K562 (cell line): ENCODE data around the gene CHD5. TPM values are rescaled to one million over a fixed set of nuclear protein-coding genes. Genes with fewer than 3 reads are reported as not detected.
A peak's percentile ranks its signal among the peaks of the same experiment; 100 is the strongest.

Experiments
- ATAC-seq: fragments of 200-7000 bp; cut with Tn5 transposase; 3 replicates; pipeline ENCODE4 v1.9.1; 2020; ENCODE audit warnings: moderate library complexity
- BruUV-seq: library from RNA; stranded (reverse); fragments of 400-500 nt; replicated peaks from 2 replicates; lab custom pipeline; 2021; lab: Mats Ljungman, UMichigan
- CTCF ChIA-PET: fragments of 300-600 bp; formaldehyde crosslinking; extraction: SDS; loops from one replicate; lab custom pipeline; 2021; ENCODE audit warnings: low intra/inter-chr PET ratio; lab: Yijun Ruan, JAX
- POLR2A ChIA-PET: fragments of 300-600, 350-650 bp; sonication (Branson Sonifier 250); formaldehyde crosslinking; extraction: SDS; loops from one replicate; lab custom pipeline; 2021; ENCODE audit warnings: antibody characterized with exemption, inconsistent platforms; lab: Yijun Ruan, JAX
- DNase-seq, 4 experiments: peaks; one replicate each; pipeline versions ENCODE4 v3.0.0 to v3.0.0-alpha.2; 2011 to 2018; ENCODE audit warnings: low spot score in 3 of 4, mixed read lengths in 3 of 4; ENCODE audit errors: extremely low read depth in 1 of 4
- FAIRE-seq: peaks from 2 replicates; lab custom pipeline; 2011; peaks lifted over from hg19 to GRCh38; lab: Jason Lieb, UNC
- H2AFZ ChIP-seq: 2 replicates; pipeline ENCODE4 v1.6.0; 2011; ENCODE audit warnings: low read depth, low read length, control low read depth, inconsistent platforms
- H3K27ac ChIP-seq: fragments of 200-600 bp; 3 replicates; pipeline ENCODE4 v1.8.0; 2011; ENCODE audit warnings: low read depth, mild to moderate bottlenecking, control low read depth, inconsistent platforms, low read length, moderate library complexity, mixed read lengths; ENCODE audit errors: extremely low read depth
- H3K27me3 ChIP-seq, 2 experiments: fragments of 300-600 bp in 1 of 2; 2 replicates in 1 of 2; 3 replicates in 1 of 2; pipeline versions ENCODE4 v1.6.0 to v1.8.0; 2011; ENCODE audit warnings: inconsistent platforms in 2 of 2, low read length in 2 of 2, mild to moderate bottlenecking in 1 of 2, mixed read lengths in 1 of 2, moderate library complexity in 1 of 2; ENCODE audit not compliant: control insufficient read depth in 2 of 2, insufficient read depth in 2 of 2
- H3K36me3 ChIP-seq: fragments of 300-600 bp; 3 replicates; pipeline ENCODE4 v1.8.0; 2011; ENCODE audit warnings: mild to moderate bottlenecking, low read length, inconsistent platforms; ENCODE audit not compliant: control insufficient read depth, insufficient read depth
- H3K4me1 ChIP-seq, 2 experiments: fragments of 200-600 bp in 1 of 2; replicated peaks in 1 of 2; 2 replicates in 1 of 2; 3 replicates in 1 of 2; pipeline versions ENCODE4 v1.5.1 to v1.8.0; 2011; ENCODE audit warnings: inconsistent platforms in 2 of 2, low read length in 2 of 2, mild to moderate bottlenecking in 1 of 2, mixed read lengths in 1 of 2, moderate library complexity in 1 of 2; ENCODE audit not compliant: control insufficient read depth in 2 of 2, insufficient read depth in 2 of 2
- H3K4me2 ChIP-seq: 2 replicates; pipeline ENCODE4 v1.6.1; 2011; ENCODE audit warnings: low read length, control low read depth, inconsistent platforms, mixed read lengths; ENCODE audit not compliant: insufficient read depth
- H3K4me3 ChIP-seq: fragments of 200-600 bp; sonication (generic), shearing (Covaris generic); 2 replicates; pipeline ENCODE4 v1.5.1; 2016; ENCODE audit warnings: control low read depth, inconsistent platforms
- H3K79me2 ChIP-seq: fragments of 200-600 bp; 3 replicates; pipeline ENCODE4 v1.8.0; 2011; ENCODE audit warnings: low read length, inconsistent platforms; ENCODE audit not compliant: control insufficient read depth, insufficient read depth
- H3K9ac ChIP-seq, 2 experiments: 2 replicates each; pipeline versions ENCODE4 v1.6.0 to v1.6.1; 2011; ENCODE audit warnings: low read depth in 2 of 2, low read length in 2 of 2, control low read depth in 1 of 2, inconsistent platforms in 1 of 2, mild to moderate bottlenecking in 1 of 2, mixed read lengths in 1 of 2; ENCODE audit not compliant: insufficient read depth in 1 of 2
- H3K9me1 ChIP-seq: one replicate; pipeline ENCODE4 v1.6.0; 2011; ENCODE audit warnings: inconsistent platforms, mild to moderate bottlenecking, low read length, moderate library complexity; ENCODE audit not compliant: control insufficient read depth, insufficient read depth
- H3K9me3 ChIP-seq: replicated peaks from 2 replicates; pipeline ENCODE4 v1.5.1; 2011; ENCODE audit warnings: low read depth, low read length, inconsistent platforms; ENCODE audit not compliant: control insufficient read depth, insufficient read depth
- H4K20me1 ChIP-seq: replicated peaks from 2 replicates; pipeline ENCODE4 v1.6.1; 2011; ENCODE audit warnings: low read length, inconsistent platforms, mixed read lengths; ENCODE audit not compliant: control insufficient read depth, insufficient read depth
- IFI16 ChIP-seq: fragments of 250-450 bp; sonication (Bioruptor Pico); IDR thresholded peaks from 2 replicates; pipeline ENCODE4 v2.1.2; 2022; ENCODE audit warnings: mild to moderate bottlenecking, inconsistent platforms
- MAX ChIP-seq: sonication (generic); formaldehyde crosslinking; IDR thresholded peaks from 2 replicates; pipeline ENCODE4 v1.9.0; 2022; ENCODE audit warnings: mild to moderate bottlenecking, missing genetic modification reagents
- RBFOX2 ChIP-seq: fragments of 200-400 bp; formaldehyde crosslinking; IDR thresholded peaks from 2 replicates; pipeline ENCODE4 v1.6.1; 2017; ENCODE audit warnings: low read depth, mild to moderate bottlenecking, low read length, moderate library complexity
- ZFP36 ChIP-seq: fragments of 150-350 bp; IDR thresholded peaks from 2 replicates; pipeline ENCODE4 v1.6.1; 2018; ENCODE audit warnings: low read length, low read depth; ENCODE audit not compliant: partially characterized antibody
- ZNF740 ChIP-seq, 3 experiments: fragments of 200-800 bp in 1 of 3; sonication (Bioruptor generic) in 1 of 3; sonication (generic) in 1 of 3; formaldehyde crosslinking in 1 of 3; IDR thresholded peaks; 2 replicates each; pipeline versions ENCODE4 v1.6.1 to v1.8.0; 2016 to 2022; ENCODE audit warnings: mild to moderate bottlenecking in 2 of 3, missing compliant biosample characterization in 2 of 3, missing genetic modification characterization in 2 of 3, missing genetic modification reagents in 1 of 3
- WGBS: fragments of 100-300 bp; shearing (Covaris generic); methylation state at CpG from one replicate; pipeline ENCODE4 v1.1.6; 2016; ENCODE audit warnings: low coverage, mixed read lengths; ENCODE audit not compliant: insufficient coverage; ENCODE audit errors: missing lambda C conversion rate; 5-methylcytosine and 5-hydroxymethylcytosine counted together
- in situ Hi-C: fragments of 300-500 bp; cut with MboI; formaldehyde crosslinking; loops from 4 replicates; pipeline ENCODE4 v1.15.0; 2018; ENCODE audit warnings: inconsistent platforms, mixed read lengths
- intact Hi-C: fragments of 100-400 bp; cut with micrococcal nuclease; formaldehyde crosslinking; loops from 2 replicates; pipeline ENCODE4 v1.14.2; 2022
- polyA plus RNA-seq, 8 experiments: library from polyadenylated mRNA; depleted of rRNA in 4 of 8; stranded (reverse) in 5 of 8; unstranded in 3 of 8; fragments of >200 nt; fragmentation: Nextera tagmentation in 2 of 8; fragmentation: Illumina TruSeq in 1 of 8; extraction: Ambion mirVana in 2 of 8; extraction: Trizol in 1 of 8; gene quantifications; 2 replicates each; pipeline versions ENCODE4 v1.2.1 to v1.2.3, GENCODE V29; 2011 to 2014; ENCODE audit warnings: inconsistent platforms in 1 of 8, missing spikeins in 1 of 8
- total RNA-seq, 7 experiments: library from RNA; depleted of rRNA in 6 of 7; stranded (reverse); fragments of >200 nt in 6 of 7; fragmentation: Illumina TruSeq in 2 of 7; extraction: Trizol in 2 of 7; gene quantifications; 2 replicates each; pipeline versions ENCODE4 v1.2.1 to v1.2.3, GENCODE V29; 2011 to 2021; ENCODE audit warnings: low replicate concordance in 1 of 7

Gene CHD5
- total and polyA plus RNA-seq, 9 of the 15 experiments (the other 6 are each of a cell fraction or from before 2014, with no cell fraction given) = 0.03 to 0.52 (median 0.11) TPM; not detected in 2

GRCh38 chr1:6225651-6226050 lies 45.5 kb upstream of the CHD5 start:
- no peak for FAIRE-seq

GRCh38 chr1:6224718-6225117 lies 44.6 kb upstream of the CHD5 start:
- no TSS peak for BruUV-seq
- Histone ChIP-seq H3K27ac (no peak overlapping the region), H3K4me3 (no peak overlapping the region), H3K27me3 (no peaks in the 10 kb centered on the region), H4K20me1 (0 out of 2 replicates have a peak, but pooled peaks cover 7% of the 10 kb centered on the region), H3K4me2 (no peak overlapping the region), H3K4me1 (no peaks in the 10 kb centered on the region), H3K9me3 (no peaks in the 10 kb centered on the region), H3K79me2 (no peaks in the 10 kb centered on the region; the same call in 2 of the 3 replicates), H3K9ac (no peak overlapping the region), H3K36me3 (peaks cover 85% of the 10 kb centered on the region; the same call in 2 of the 3 replicates), H2AFZ (no peak overlapping the region), H3K9me1 (no peaks in the 10 kb centered on the region)
- FAIRE-seq (no peak), ATAC-seq (no peak), DNase-seq (no peak)
- CTCF ChIA-PET = no interaction called here
- in situ Hi-C loops (no loop called here), intact Hi-C loops (no loop called here)
- POLR2A ChIA-PET = interaction anchor here (0.7 to 1.6 kb wide), 6 partner anchors 9 to 259 kb away, joined by 3 to 5 read pairs (median 3); no protein-coding TSS in a partner anchor
- WGBS = 86% methylated on average over 15 of the region's 15 CpGs
- TF ChIP-seq IFI16 (no peak), RBFOX2 (0 out of 2 replicates have a peak, but pooled peaks have one; percentile 7), ZNF740 (CRISPR knock-in tag; IDR thresholded peaks at IDR 0.05) (no peak), ZNF740 (tag; IDR thresholded peaks at IDR 0.05) (no peak)

More at GRCh38 chr1:6225651-6226050, 45.5 kb upstream of the CHD5 start:
- in situ Hi-C loops = no loop called here
- no peak overlapping the region for H3K4me3 ChIP-seq
- H2AFZ ChIP-seq = no peak overlapping the region
- TF ChIP-seq ZFP36 (no peak), MAX (0 out of 2 replicates have a peak, but pooled peaks have one; percentile 13)
- TF ChIP-seq, all 486 proteins: peak for 1
- ATAC-seq (no peak), DNase-seq (no peak)
- Histone ChIP-seq H3K79me2 (no peaks in the 10 kb centered on the region; the same call in 2 of the 3 replicates), H3K27ac (no peak overlapping the region), H3K9me3 (no peaks in the 10 kb centered on the region), H3K27me3 (no peaks in the 10 kb centered on the region), H4K20me1 (0 out of 2 replicates have a peak, but pooled peaks cover 7% of the 10 kb centered on the region), H3K9ac (no peak overlapping the region), H3K4me2 (no peak overlapping the region), H3K4me1 (no peaks in the 10 kb centered on the region), H3K36me3 (peaks cover 90% of the 10 kb centered on the region; the same call in 2 of the 3 replicates), H3K9me1 (no peaks in the 10 kb centered on the region)
- WGBS = 96% methylated on average over 8 of the region's 8 CpGs
- intact Hi-C loops = no loop called here
- POLR2A ChIA-PET = interaction anchor here (0.9 to 1.6 kb wide), 7 partner anchors 8 to 23 kb away, joined by 3 to 5 read pairs (median 4); partner anchors contain the start of gene ICMT
- no TSS peak for BruUV-seq
- CTCF ChIA-PET = no interaction called here
